HG02943 (cell line): ENCODE measurements around the gene UGGT2.
"Not testable (repeated sequence)": the region's sequence is repeated elsewhere in the genome, so short reads cannot be mapped to it uniquely, and the experiment has no call there.

Experiments used
- ATAC-seq: cut with Tn5 transposase; IDR thresholded peaks from one replicate; pipeline ENCODE4 v1.9.1; 2021; ENCODE audit warnings: mild to moderate bottlenecking, low read depth, moderate library complexity; ENCODE audit not compliant: unreplicated experiment

The UGGT2 gene

DNA sequence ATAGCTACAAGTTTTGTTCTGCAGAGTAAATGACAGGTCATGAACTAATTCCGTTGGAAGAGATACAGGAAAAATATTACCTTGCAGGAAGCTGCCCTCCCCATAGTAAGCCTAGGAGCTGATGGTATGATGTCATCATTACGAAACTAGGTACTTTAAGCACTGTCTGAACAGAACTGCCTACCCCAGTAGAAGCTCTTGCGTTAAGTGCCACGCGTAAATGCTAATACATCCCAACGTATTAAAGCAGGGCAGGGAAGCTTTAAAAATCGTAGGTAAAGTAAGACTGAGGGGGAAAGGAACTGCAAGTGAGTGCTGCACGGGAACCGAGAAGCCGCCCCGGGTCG is 572 bp downstream of the UGGT2 start:
- peak; percentile 73 for ATAC-seq

GRCh38 chr13:96051946-96052345 is 1.3 kb downstream of the UGGT2 start:
- ATAC-seq: not testable (repeated sequence)

- ATAC-seq: not testable (repeated sequence)
These were observed 1.7 kb downstream of the UGGT2 start for GRCh38 chr13:96051491-96051890.

GRCh38 chr13:96050955-96051354 is 2.2 kb downstream of the UGGT2 start:
- ATAC-seq: not testable (repeated sequence)

GRCh38 chr13:96046449-96047126 is 6.6 kb downstream of the UGGT2 start:
- not testable (repeated sequence) for ATAC-seq

- ATAC-seq: no peak
These were observed 9.0 kb downstream of the UGGT2 start for GRCh38 chr13:96044238-96044637.

GRCh38 chr13:96041326-96042110 is 11.7 kb downstream of the UGGT2 start:
- no peak for ATAC-seq

DNA sequence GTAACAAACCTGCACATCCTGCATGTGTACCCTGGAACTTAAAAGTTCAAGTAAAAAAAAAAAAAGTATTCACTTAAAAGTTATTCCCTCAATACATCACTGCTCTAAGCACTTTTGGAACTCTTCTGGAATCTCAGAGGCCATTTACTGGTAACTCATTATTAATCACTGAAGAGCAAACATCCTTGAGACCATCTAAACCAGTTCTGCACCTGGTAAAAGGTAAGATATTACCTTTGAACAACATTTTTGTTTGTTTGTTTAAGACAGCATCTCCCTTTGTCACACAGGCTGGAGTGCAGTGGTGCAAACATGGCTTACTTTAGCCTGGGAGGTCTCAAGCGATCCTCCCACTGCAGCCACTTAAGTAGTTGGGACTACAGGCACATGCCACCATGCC is 16.7 kb downstream of the UGGT2 start:
- no peak for ATAC-seq

DNA sequence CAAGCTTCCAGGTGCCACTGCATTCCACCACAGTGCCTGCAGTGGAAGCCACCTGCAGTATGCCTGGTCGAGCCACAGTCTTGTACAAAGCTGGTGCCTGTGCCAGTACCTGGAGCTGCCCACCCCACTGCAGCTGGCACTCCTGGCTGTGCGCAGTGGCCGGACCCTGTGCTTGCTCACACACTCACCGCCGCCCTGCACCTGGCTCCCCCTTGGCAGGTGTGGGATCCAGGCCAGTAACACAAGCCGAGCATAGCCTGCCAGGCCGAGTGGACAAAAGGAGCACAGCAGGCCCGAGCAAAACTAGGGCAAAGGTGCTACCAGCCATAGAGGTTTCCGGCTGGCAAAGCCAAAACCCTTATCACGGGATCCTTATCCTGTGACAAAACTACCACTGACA is 18.5 kb downstream of the UGGT2 start:
- no peak for ATAC-seq

DNA sequence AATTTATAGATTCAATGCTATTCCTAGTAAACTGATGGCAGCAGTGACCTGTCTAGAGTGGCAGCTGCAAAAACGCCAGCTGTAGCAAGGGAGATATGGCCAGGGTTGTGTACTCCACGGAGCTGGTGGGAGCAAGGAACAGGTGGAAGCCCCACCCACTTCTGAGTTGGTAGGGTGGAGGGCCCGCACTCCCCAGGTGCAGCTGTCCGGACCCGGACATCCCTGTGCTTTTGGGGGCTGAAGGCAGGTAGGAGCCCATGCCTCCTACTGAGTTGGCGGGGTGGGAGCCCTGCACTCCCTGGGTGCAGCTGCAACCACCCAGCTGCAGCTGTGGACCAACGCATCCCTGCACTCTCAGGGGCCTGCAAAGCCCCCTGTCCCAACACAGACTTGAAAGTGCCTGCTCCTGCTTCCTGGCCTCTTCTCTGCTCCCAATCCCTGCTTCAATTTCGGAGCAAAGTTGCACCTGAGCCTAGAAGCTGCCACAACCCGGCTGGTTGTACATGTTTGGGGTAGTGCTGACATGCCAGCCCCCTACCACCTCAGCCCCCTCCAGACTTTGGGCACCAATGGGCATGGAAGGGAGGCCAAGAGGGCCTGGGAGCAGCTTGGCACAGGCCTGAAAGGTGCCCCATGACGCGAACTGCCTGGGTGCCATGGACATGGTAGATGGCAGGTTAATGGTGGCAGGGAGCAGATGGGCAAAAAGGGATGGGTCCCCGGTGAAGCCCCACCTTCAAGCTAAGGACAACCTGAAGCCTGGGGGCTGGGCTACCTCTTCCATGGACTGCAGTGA is 19.8 kb downstream of the UGGT2 start:
- ATAC-seq: no peak

DNA sequence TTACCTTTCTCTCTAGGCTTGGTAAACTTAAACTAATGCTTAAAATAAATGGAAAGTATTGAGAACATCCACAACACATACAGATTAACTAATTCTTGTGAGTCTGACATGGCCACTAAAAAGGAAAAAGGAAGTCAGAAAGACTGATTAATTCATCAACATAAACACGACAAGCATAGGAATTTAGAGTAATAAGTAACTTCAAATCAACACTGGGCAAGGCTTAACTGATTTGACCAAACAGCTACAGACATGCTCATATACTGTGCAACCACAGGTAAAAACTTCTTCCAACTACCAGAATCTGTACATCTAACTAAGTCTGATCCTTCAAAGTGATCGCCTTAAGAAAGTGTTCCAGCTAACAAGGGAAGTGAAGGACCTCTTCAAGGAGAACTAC is 20.5 kb downstream of the UGGT2 start:
- ATAC-seq: no peak

GRCh38 chr13:96029002-96029401 is 24.2 kb downstream of the UGGT2 start:
- ATAC-seq: no peak

DNA sequence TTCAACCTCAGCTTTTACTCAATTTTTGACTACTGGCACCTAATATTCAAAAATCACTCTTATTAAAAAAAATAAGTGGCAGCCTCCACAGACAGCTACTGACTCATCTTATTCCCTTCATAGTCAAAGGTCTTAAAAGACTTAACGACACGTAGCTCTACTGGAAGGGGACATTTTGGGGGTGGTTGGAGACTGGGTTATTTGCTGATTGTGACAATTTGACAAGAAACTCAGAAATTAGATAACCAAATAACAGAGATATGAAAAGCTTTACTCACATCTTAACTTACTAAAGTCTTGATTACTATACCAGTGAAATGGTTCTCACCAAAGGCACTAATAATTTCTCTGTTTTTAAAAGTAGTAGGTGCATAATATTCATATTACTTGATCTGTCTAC is 25.7 kb downstream of the UGGT2 start:
- ATAC-seq: no peak

- ATAC-seq: no peak
These were observed 27.9 kb downstream of the UGGT2 start for GRCh38 chr13:96025283-96025682.

GRCh38 chr13:96020931-96021330 is 32.3 kb downstream of the UGGT2 start:
- ATAC-seq: no peak

DNA sequence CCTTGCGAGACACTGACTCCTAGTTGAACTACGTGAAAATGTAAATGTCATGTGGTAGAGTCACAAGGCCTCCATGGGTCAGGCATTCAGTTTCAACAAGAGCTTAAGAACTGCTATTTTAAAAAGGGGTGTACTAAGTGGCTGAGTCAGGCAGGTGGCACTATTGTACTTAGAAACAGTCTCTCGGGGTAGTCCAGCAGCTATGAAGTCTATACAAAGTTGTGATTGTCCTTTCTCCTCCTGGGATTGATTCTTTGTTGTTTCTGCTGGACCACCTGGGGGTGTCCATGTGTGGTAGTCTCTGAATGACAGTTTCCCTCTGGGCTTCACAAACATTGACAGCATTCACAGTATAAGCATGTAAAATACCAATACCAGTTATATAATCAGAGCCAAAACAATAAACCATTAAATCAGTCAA is 33.0 kb downstream of the UGGT2 start:
- peak; percentile 92 for ATAC-seq

GRCh38 chr13:96018135-96018534 is 35.1 kb downstream of the UGGT2 start:
- no peak for ATAC-seq

DNA sequence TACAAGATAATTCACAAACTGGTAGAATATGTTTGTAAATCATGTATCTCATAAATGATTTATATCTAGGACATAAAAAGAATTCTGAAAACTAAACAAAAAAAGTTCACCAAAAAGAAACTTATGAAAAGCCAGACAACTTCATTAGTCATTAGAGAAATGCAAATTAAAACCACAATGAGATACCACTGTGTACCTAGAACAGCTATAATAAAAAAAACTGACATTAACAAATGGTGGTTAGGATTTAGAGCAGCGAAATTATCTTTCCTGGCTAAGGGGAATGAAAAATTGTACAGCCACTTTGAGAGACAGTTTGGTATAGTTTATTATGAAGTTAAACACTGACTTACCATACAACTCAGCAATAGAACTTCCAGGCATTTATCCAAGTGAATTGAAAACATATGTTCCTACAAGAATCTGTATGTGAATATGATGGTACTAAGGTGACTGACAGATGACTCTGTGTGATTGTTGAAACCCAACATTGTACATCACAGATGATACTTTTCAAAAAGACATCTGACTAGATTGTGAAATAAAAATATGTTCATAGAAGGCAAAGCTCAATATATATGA is 41.8 kb downstream of the UGGT2 start:
- no peak for ATAC-seq

- ATAC-seq: no peak
These were observed 49.9 kb downstream of the UGGT2 start for GRCh38 chr13:96003304-96003703.

DNA sequence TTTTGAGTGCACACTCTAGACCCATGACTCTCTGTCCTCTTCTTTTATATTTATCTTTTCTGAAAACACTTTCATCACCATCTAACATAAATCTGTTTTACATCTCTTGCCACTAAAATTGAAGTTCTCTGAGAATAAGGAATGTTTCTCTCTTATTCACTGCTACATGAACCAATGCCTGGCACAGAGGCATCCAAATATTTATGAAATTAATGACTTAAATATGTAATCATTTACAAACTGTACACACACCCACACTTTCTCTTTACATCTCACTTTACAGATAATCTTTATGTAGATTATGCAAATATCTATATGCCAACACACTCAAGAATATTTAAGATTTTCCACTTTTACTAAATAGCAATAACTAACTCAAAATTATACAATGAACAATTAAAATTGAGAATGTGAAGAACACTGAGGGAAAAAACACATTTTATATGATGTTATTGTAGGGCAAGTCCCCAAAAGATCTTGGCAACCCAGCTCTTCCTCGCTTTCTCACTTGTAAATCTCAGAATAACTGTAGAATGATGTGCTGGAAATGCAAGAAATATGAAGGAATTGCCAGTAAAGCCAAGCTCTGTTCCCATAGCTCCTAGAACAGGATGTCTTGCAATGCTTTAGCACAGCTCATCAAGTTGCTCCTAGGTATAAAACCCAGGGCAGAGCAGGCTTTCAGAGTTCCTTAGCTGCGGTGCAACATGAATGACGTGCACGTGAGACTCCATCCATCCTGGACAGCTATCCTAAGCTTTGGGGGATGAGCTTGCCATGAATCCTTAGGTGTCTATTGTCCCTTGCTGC is 50.7 kb downstream of the UGGT2 start:
- ATAC-seq: no peak
